Stimulated activated CD4-positive, alpha-beta T cell treated with anti-CD3 and anti-CD28 coated beads, Interleukin-1b, Interleukin-23, amount 100 ng/mL, for 4 hours (primary cell): ENCODE data around the gene OR4D1.
A peak's percentile ranks its signal among the peaks of the same experiment; 100 is the strongest.
"Not testable (repeated sequence)": the region's sequence is repeated elsewhere in the genome, so short reads cannot be mapped to it uniquely, and the experiment has no call there.

Experiments
- DNase-seq, 2 donors: peaks; one replicate each; pipeline ENCODE4 v3.0.0-alpha.2; 2020; ENCODE audit warnings: low read depth in 2 of 2

Gene OR4D1

GRCh38 chr17:58147930-58148434 is at the start of gene OR4D1:
OR4D1 (plus strand) TSS chr17:58148384; CDS start chr17:58155154, 6,770 bp downstream.
- no peak for DNase-seq

- DNase-seq, result no peak
Observed at GRCh38 chr17:58100506-58100905, 47.7 kb upstream of the OR4D1 start.

GRCh38 chr17:58101898-58102297 is 46.3 kb upstream of the OR4D1 start:
- not testable (repeated sequence) for DNase-seq

GRCh38 chr17:58105093-58105492 is 43.1 kb upstream of the OR4D1 start:
- DNase-seq, result no peak

- no peak for DNase-seq
Observed at GRCh38 chr17:58107306-58107705, 40.9 kb upstream of the OR4D1 start.

GRCh38 chr17:58109197-58109596 is 39.0 kb upstream of the OR4D1 start:
- no peak for DNase-seq

- no peak for DNase-seq
Observed at GRCh38 chr17:58110012-58110411, 38.2 kb upstream of the OR4D1 start.

- DNase-seq, result no peak
Observed at GRCh38 chr17:58111676-58112075, 36.5 kb upstream of the OR4D1 start.

- peak; percentile 80 to 85 for DNase-seq
Observed at GRCh38 chr17:58112970-58113631, 35.1 kb upstream of the OR4D1 start.

- DNase-seq, result no peak
Observed at GRCh38 chr17:58113947-58114346, 34.2 kb upstream of the OR4D1 start.

- no peak for DNase-seq
Observed at GRCh38 chr17:58117382-58117781, 30.8 kb upstream of the OR4D1 start.

GRCh38 chr17:58119491-58119890 is 28.7 kb upstream of the OR4D1 start:
- DNase-seq, result no peak

- peak in 1 of 2 donors; percentile 22 for DNase-seq
Observed at GRCh38 chr17:58120195-58120822, 27.9 kb upstream of the OR4D1 start.

- DNase-seq, result no peak
Observed at GRCh38 chr17:58121925-58122324, 26.3 kb upstream of the OR4D1 start.

GRCh38 chr17:58127846-58128245 is 20.3 kb upstream of the OR4D1 start:
- DNase-seq, result no peak

GRCh38 chr17:58132697-58133096 is 15.5 kb upstream of the OR4D1 start:
- not testable (repeated sequence) for DNase-seq

- no peak for DNase-seq
Observed at GRCh38 chr17:58136669-58137279, 11.4 kb upstream of the OR4D1 start.

GRCh38 chr17:58141505-58141904 is 6.7 kb upstream of the OR4D1 start:
- no peak for DNase-seq

GRCh38 chr17:58143335-58143734 is 4.8 kb upstream of the OR4D1 start:
- DNase-seq, result not testable (repeated sequence)

- no peak for DNase-seq
Observed at GRCh38 chr17:58144801-58145200, 3.4 kb upstream of the OR4D1 start.

- no peak for DNase-seq
Observed at GRCh38 chr17:58148609-58149008, 425 bp downstream of the OR4D1 start.

- DNase-seq, result no peak
Observed at GRCh38 chr17:58150394-58150793, 2.2 kb downstream of the OR4D1 start.

GRCh38 chr17:58153046-58153445 is 4.9 kb downstream of the OR4D1 start:
- DNase-seq, result peak in 1 of 2 donors; percentile 18
